Rectal smooth muscle tissue (tissue), 1 donor: ENCODE results near the gene CORO2A.

Source experiments
- H3K27ac ChIP-seq: one replicate; pipeline ENCODE4 v1.7.0; 2013; ENCODE audit warnings: low read depth, low read length, inconsistent platforms
- H3K27me3 ChIP-seq: one replicate; pipeline ENCODE4 v1.7.0; 2013; ENCODE audit warnings: low read length; ENCODE audit not compliant: control insufficient read depth, insufficient read depth
- H3K36me3 ChIP-seq: one replicate; pipeline ENCODE4 v1.7.0; 2013; ENCODE audit warnings: low read length; ENCODE audit not compliant: control insufficient read depth, insufficient read depth
- H3K4me1 ChIP-seq: one replicate; pipeline ENCODE4 v1.7.0; 2013; ENCODE audit warnings: low read length; ENCODE audit not compliant: control insufficient read depth, insufficient read depth
- H3K4me3 ChIP-seq: one replicate; pipeline ENCODE4 v1.7.0; 2013; ENCODE audit warnings: low read length
- H3K9ac ChIP-seq: one replicate; pipeline ENCODE4 v1.7.0; 2013; ENCODE audit warnings: low read length

Gene CORO2A

GRCh38 chr9:98172604-98173003 is 19.8 kb downstream of the CORO2A start:
- no peaks in the 10 kb centered on the region for H3K27me3 ChIP-seq
- H3K4me3 ChIP-seq = no peak overlapping the region
- no peaks in the 10 kb centered on the region for H3K36me3 ChIP-seq
- no peaks in the 10 kb centered on the region for H3K4me1 ChIP-seq
- H3K9ac ChIP-seq = no peak overlapping the region
- no peak overlapping the region for H3K27ac ChIP-seq

- H3K4me1 ChIP-seq = no peaks in the 10 kb centered on the region
- H3K4me3 ChIP-seq = no peak overlapping the region
- no peak overlapping the region for H3K27ac ChIP-seq
- H3K27me3 ChIP-seq = no peaks in the 10 kb centered on the region
- H3K9ac ChIP-seq = no peak overlapping the region
- H3K36me3 ChIP-seq = no peaks in the 10 kb centered on the region
Observed at GRCh38 chr9:98171176-98171925, 21.1 kb downstream of the CORO2A start.

GRCh38 chr9:98168941-98169488 is 23.4 kb downstream of the CORO2A start:
- H3K36me3 ChIP-seq = no peaks in the 10 kb centered on the region
- no peak overlapping the region for H3K4me3 ChIP-seq
- no peak overlapping the region for H3K27ac ChIP-seq
- H3K27me3 ChIP-seq = no peaks in the 10 kb centered on the region
- H3K4me1 ChIP-seq = no peaks in the 10 kb centered on the region
- no peak overlapping the region for H3K9ac ChIP-seq

- Histone ChIP-seq H3K27ac (no peak overlapping the region), H3K4me1 (no peaks in the 10 kb centered on the region), H3K27me3 (no peaks in the 10 kb centered on the region), H3K36me3 (no peaks in the 10 kb centered on the region), H3K4me3 (no peak overlapping the region), H3K9ac (no peak overlapping the region)
Observed at GRCh38 chr9:98168153-98168780, 24.2 kb downstream of the CORO2A start.

GRCh38 chr9:98164912-98165311 is 27.5 kb downstream of the CORO2A start:
- Histone ChIP-seq H3K27ac (no peak overlapping the region), H3K27me3 (no peaks in the 10 kb centered on the region), H3K4me1 (no peaks in the 10 kb centered on the region), H3K36me3 (no peaks in the 10 kb centered on the region), H3K4me3 (no peak overlapping the region), H3K9ac (no peak overlapping the region)

GRCh38 chr9:98162613-98163012 is 29.8 kb downstream of the CORO2A start:
- Histone ChIP-seq H3K9ac (no peak overlapping the region), H3K4me1 (no peaks in the 10 kb centered on the region), H3K27ac (no peak overlapping the region), H3K4me3 (no peak overlapping the region), H3K27me3 (no peaks in the 10 kb centered on the region), H3K36me3 (no peaks in the 10 kb centered on the region)

- no peak overlapping the region for H3K9ac ChIP-seq
- no peaks in the 10 kb centered on the region for H3K4me1 ChIP-seq
- no peaks in the 10 kb centered on the region for H3K36me3 ChIP-seq
- no peaks in the 10 kb centered on the region for H3K27me3 ChIP-seq
- no peak overlapping the region for H3K4me3 ChIP-seq
- H3K27ac ChIP-seq = no peak overlapping the region
Observed at GRCh38 chr9:98161851-98162250, 30.6 kb downstream of the CORO2A start.

GRCh38 chr9:98159790-98160189 is 32.6 kb downstream of the CORO2A start:
- Histone ChIP-seq H3K27ac (no peak overlapping the region), H3K27me3 (no peaks in the 10 kb centered on the region), H3K9ac (no peak overlapping the region), H3K4me3 (no peak overlapping the region), H3K4me1 (no peaks in the 10 kb centered on the region), H3K36me3 (no peaks in the 10 kb centered on the region)

GRCh38 chr9:98159301-98159700 is 33.1 kb downstream of the CORO2A start:
- H3K4me1 ChIP-seq = no peaks in the 10 kb centered on the region
- H3K27ac ChIP-seq = no peak overlapping the region
- H3K9ac ChIP-seq = no peak overlapping the region
- H3K4me3 ChIP-seq = no peak overlapping the region
- H3K36me3 ChIP-seq = no peaks in the 10 kb centered on the region
- no peaks in the 10 kb centered on the region for H3K27me3 ChIP-seq

- H3K4me3 ChIP-seq = no peak overlapping the region
- no peaks in the 10 kb centered on the region for H3K27me3 ChIP-seq
- no peaks in the 10 kb centered on the region for H3K4me1 ChIP-seq
- H3K27ac ChIP-seq = no peak overlapping the region
- H3K36me3 ChIP-seq = no peaks in the 10 kb centered on the region
- H3K9ac ChIP-seq = no peak overlapping the region
Observed at GRCh38 chr9:98158071-98158831, 34.2 kb downstream of the CORO2A start.

- no peaks in the 10 kb centered on the region for H3K4me1 ChIP-seq
- H3K4me3 ChIP-seq = no peak overlapping the region
- H3K27me3 ChIP-seq = no peaks in the 10 kb centered on the region
- no peaks in the 10 kb centered on the region for H3K36me3 ChIP-seq
- H3K9ac ChIP-seq = no peak overlapping the region
- H3K27ac ChIP-seq = no peak overlapping the region
Observed at GRCh38 chr9:98157372-98157771, 35.1 kb downstream of the CORO2A start.

GRCh38 chr9:98154678-98155077 is 37.8 kb downstream of the CORO2A start:
- Histone ChIP-seq H3K36me3 (no peaks in the 10 kb centered on the region), H3K9ac (no peak overlapping the region), H3K27me3 (no peaks in the 10 kb centered on the region), H3K4me3 (no peak overlapping the region), H3K27ac (no peak overlapping the region), H3K4me1 (no peaks in the 10 kb centered on the region)
